ENCODE measurements around the gene IPCEF1.

Gene IPCEF1

DNA sequence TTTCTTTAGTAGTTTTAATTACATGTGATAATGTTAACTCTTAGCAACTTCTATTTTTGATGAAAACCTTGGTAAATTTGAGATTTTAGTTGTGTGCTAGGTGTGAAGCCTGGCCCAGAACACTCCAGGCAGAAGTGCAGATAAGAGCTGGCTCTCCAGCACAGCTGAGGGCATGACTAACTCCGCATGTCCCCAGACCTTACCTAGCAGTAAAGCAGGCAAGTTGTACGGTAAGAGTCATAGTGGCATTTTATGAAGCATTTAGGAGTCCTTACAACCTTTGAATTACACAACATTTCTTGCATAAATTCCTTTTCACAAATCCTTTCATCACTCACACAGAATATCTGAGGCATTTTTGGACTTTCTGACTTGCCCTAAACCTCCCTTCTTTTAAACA lies 250.4 kb downstream of the IPCEF1 start:
- H3F3A ChIP-seq (ENCODE audit: low read depth) = no peaks in the 10 kb centered on the region
- no peak overlapping the region for H3K9ac ChIP-seq (ENCODE audit: low read depth, low read length, poor library complexity, severe bottlenecking)
- no peaks in the 10 kb centered on the region for H3K9me2 ChIP-seq (replicated peaks; ENCODE audit: low read depth, low read length)
- H3K79me2 ChIP-seq (ENCODE audit: insufficient read depth, low read length) = no peaks in the 10 kb centered on the region
- no peaks in the 10 kb centered on the region for H4K20me1 ChIP-seq (ENCODE audit: insufficient read depth, low read length, poor library complexity, severe bottlenecking)
- H2AFZ ChIP-seq (ENCODE audit: low read length) = no peak overlapping the region
- H3K9me3 ChIP-seq (ENCODE audit: insufficient read depth, low read depth, low read length) = no peaks in the 10 kb centered on the region
- H3K4me3 ChIP-seq (ENCODE audit: low read length, poor library complexity, severe bottlenecking) = no peak overlapping the region
- no peak overlapping the region for H3K4me2 ChIP-seq (ENCODE audit: low read depth, low read length, poor library complexity, severe bottlenecking)
- TF ChIP-seq, protein P1, sequence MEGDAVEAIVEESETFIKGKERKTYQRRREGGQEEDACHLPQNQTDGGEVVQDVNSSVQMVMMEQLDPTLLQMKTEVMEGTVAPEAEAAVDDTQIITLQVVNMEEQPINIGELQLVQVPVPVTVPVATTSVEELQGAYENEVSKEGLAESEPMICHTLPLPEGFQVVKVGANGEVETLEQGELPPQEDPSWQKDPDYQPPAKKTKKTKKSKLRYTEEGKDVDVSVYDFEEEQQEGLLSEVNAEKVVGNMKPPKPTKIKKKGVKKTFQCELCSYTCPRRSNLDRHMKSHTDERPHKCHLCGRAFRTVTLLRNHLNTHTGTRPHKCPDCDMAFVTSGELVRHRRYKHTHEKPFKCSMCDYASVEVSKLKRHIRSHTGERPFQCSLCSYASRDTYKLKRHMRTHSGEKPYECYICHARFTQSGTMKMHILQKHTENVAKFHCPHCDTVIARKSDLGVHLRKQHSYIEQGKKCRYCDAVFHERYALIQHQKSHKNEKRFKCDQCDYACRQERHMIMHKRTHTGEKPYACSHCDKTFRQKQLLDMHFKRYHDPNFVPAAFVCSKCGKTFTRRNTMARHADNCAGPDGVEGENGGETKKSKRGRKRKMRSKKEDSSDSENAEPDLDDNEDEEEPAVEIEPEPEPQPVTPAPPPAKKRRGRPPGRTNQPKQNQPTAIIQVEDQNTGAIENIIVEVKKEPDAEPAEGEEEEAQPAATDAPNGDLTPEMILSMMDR (conservative IDR thresholded peaks at IDR 0.05; ENCODE audit: low read length) = no peak
- no peak for TF ChIP-seq EZH2phosphoT487 (IDR thresholded peaks at IDR 0.05; ENCODE audit: borderline replicate concordance)
- no peaks in the 10 kb centered on the region for H3K36me3 ChIP-seq (ENCODE audit: insufficient read depth, low read length)
- no peaks in the 10 kb centered on the region for H3K4me1 ChIP-seq (ENCODE audit: insufficient read depth, low read length, poor library complexity, severe bottlenecking)
- H3K27me3 ChIP-seq (ENCODE audit: insufficient read depth, low read length, poor library complexity, severe bottlenecking) = no peaks in the 10 kb centered on the region
